OCI-LY1 (cell line): Measurements from ENCODE around the gene CASZ1.

Source experiments
- H2AFZ ChIP-seq: fragments of 200-600 bp; sonication (generic), shearing (Covaris generic); 2 replicates; pipeline ENCODE4 v1.6.0; 2014; ENCODE audit warnings: antibody characterized with exemption, mild to moderate bottlenecking, low read length
- H3F3A ChIP-seq: fragments of 200-600 bp; sonication (generic), shearing (Covaris generic); 2 replicates; pipeline ENCODE4 v1.6.0; 2014; ENCODE audit warnings: mild to moderate bottlenecking, antibody characterized with exemption, low read length, moderate library complexity; ENCODE audit not compliant: insufficient read depth
- H3K27ac ChIP-seq: fragments of 200-600 bp; sonication (generic); 2 replicates; pipeline ENCODE4 v1.5.1; 2014; ENCODE audit warnings: low read length, mixed run types, mild to moderate bottlenecking, low read depth; ENCODE audit not compliant: poor library complexity, severe bottlenecking
- H3K27me3 ChIP-seq: fragments of 200-600 bp; sonication (generic); 2 replicates; pipeline ENCODE4 v1.6.0; 2014; ENCODE audit warnings: antibody characterized with exemption, mild to moderate bottlenecking, low read length, moderate library complexity; ENCODE audit not compliant: insufficient read depth
- H3K36me3 ChIP-seq: fragments of 200-600 bp; sonication (generic); 2 replicates; pipeline ENCODE4 v1.6.1; 2014; ENCODE audit warnings: mild to moderate bottlenecking, antibody characterized with exemption, low read length, moderate library complexity, mixed read lengths; ENCODE audit not compliant: insufficient read depth
- H3K4me1 ChIP-seq: fragments of 200-600 bp; sonication (generic); 2 replicates; pipeline ENCODE4 v1.5.1; 2014; ENCODE audit warnings: mild to moderate bottlenecking, low read length, moderate library complexity; ENCODE audit not compliant: insufficient read depth, severe bottlenecking
- H3K4me2 ChIP-seq: fragments of 200-600 bp; sonication (generic), shearing (Covaris generic); 2 replicates; pipeline ENCODE4 v1.6.1; 2014; ENCODE audit warnings: low read length
- H3K4me3 ChIP-seq: fragments of 200-600 bp; sonication (generic); 2 replicates; pipeline ENCODE4 v1.5.1; 2014; ENCODE audit warnings: low read length, low read depth, mild to moderate bottlenecking, mixed read lengths; ENCODE audit not compliant: poor library complexity, severe bottlenecking
- H3K79me2 ChIP-seq: fragments of 200-600 bp; shearing (Covaris generic); 2 replicates; pipeline ENCODE4 v1.6.1; 2016; ENCODE audit warnings: mixed run types, low read length, mixed read lengths; ENCODE audit not compliant: insufficient read depth
- H3K9ac ChIP-seq: fragments of 200-600 bp; sonication (generic), shearing (Covaris generic); 2 replicates; pipeline ENCODE4 v1.6.1; 2014; ENCODE audit warnings: mild to moderate bottlenecking, low read length, mixed read lengths
- H3K9me2 ChIP-seq: fragments of 200-600 bp; sonication (generic), shearing (Covaris generic); 2 replicates; pipeline ENCODE4 v1.6.1; 2014; ENCODE audit warnings: low read depth, mild to moderate bottlenecking, low read length, mixed read lengths
- H3K9me3 ChIP-seq: fragments of 200-600 bp; shearing (Covaris generic); 2 replicates; pipeline ENCODE4 v1.6.1; 2014; ENCODE audit warnings: low read length, mixed read lengths
- H4K20me1 ChIP-seq: fragments of 200-600 bp; sonication (generic), shearing (Covaris generic); 2 replicates; pipeline ENCODE4 v1.6.0; 2016; ENCODE audit warnings: mild to moderate bottlenecking, low read length; ENCODE audit not compliant: insufficient read depth
- CTCF ChIP-seq: fragments of 200-600 bp; sonication (generic), shearing (Covaris generic); IDR thresholded peaks from 2 replicates; pipeline ENCODE4 v1.5.1; 2017; ENCODE audit warnings: mild to moderate bottlenecking, antibody characterized with exemption, low read length, moderate library complexity, mixed read lengths
- EZH2 ChIP-seq: fragments of 200-600 bp; sonication (generic), shearing (Covaris generic); IDR thresholded peaks from 2 replicates; pipeline ENCODE4 v1.8.0; 2017; ENCODE audit warnings: borderline replicate concordance, mixed run types, mild to moderate bottlenecking, antibody characterized with exemption, low read length, moderate library complexity, mixed read lengths

The CASZ1 gene

GRCh38 chr1:10776190-10776905 is 20.1 kb downstream of the CASZ1 start:
- no peak overlapping the region for H3K4me3 ChIP-seq
- TF ChIP-seq EZH2 = no peak
- no peak for TF ChIP-seq CTCF
- no peak overlapping the region for H2AFZ ChIP-seq

GRCh38 chr1:10775763-10776162 is 20.7 kb downstream of the CASZ1 start:
- Histone ChIP-seq H3K9me3 (no peaks in the 10 kb centered on the region), H3F3A (no peaks in the 10 kb centered on the region), H3K27ac (no peak overlapping the region), H2AFZ (no peak overlapping the region), H3K9me2 (no peaks in the 10 kb centered on the region), H3K4me3 (no peak overlapping the region), H3K4me2 (no peak overlapping the region), H3K4me1 (no peaks in the 10 kb centered on the region), H3K79me2 (no peaks in the 10 kb centered on the region), H3K36me3 (no peaks in the 10 kb centered on the region), H3K27me3 (peaks cover 11% of the 10 kb centered on the region), H3K9ac (no peak overlapping the region), H4K20me1 (no peaks in the 10 kb centered on the region)
- no peak for TF ChIP-seq CTCF
- no peak for TF ChIP-seq EZH2

More at GRCh38 chr1:10776190-10776905, 20.1 kb downstream of the CASZ1 start:
- Histone ChIP-seq H3K9me3 (no peaks in the 10 kb centered on the region), H3K9ac (no peak overlapping the region), H3K27ac (no peak overlapping the region), H4K20me1 (no peaks in the 10 kb centered on the region), H3K9me2 (no peaks in the 10 kb centered on the region), H3K4me2 (no peak overlapping the region), H3K4me1 (no peaks in the 10 kb centered on the region), H3K79me2 (no peaks in the 10 kb centered on the region), H3K36me3 (no peaks in the 10 kb centered on the region), H3F3A (no peaks in the 10 kb centered on the region), H3K27me3 (peaks cover 11% of the 10 kb centered on the region)

GRCh38 chr1:10774615-10775310 is 21.7 kb downstream of the CASZ1 start:
- H3K9ac ChIP-seq = no peak overlapping the region
- H2AFZ ChIP-seq = no peak overlapping the region
- no peaks in the 10 kb centered on the region for H3K79me2 ChIP-seq
- no peaks in the 10 kb centered on the region for H3K4me1 ChIP-seq
- peaks cover 11% of the 10 kb centered on the region for H3K27me3 ChIP-seq
- TF ChIP-seq CTCF (no peak), EZH2 (no peak)
- no peaks in the 10 kb centered on the region for H3K9me2 ChIP-seq
- H3K36me3 ChIP-seq = no peaks in the 10 kb centered on the region
- H3K27ac ChIP-seq = no peak overlapping the region
- H3K4me3 ChIP-seq = no peak overlapping the region
- no peaks in the 10 kb centered on the region for H4K20me1 ChIP-seq
- no peaks in the 10 kb centered on the region for H3F3A ChIP-seq
- no peaks in the 10 kb centered on the region for H3K9me3 ChIP-seq
- no peak overlapping the region for H3K4me2 ChIP-seq
